SK-N-SH (cell line): Measurements from ENCODE around the gene SLC52A3. TPM values are rescaled to one million over a fixed set of nuclear protein-coding genes. Genes with fewer than 3 reads are reported as not detected.
"Not testable (repeated sequence)": the region's sequence is repeated elsewhere in the genome, so short reads cannot be mapped to it uniquely, and the experiment has no call there.

ENCODE experiments used
- CTCF ChIA-PET: fragments of 300-600, 350-600 bp; formaldehyde crosslinking; extraction: SDS; loops from one replicate; lab custom pipeline; 2021; lab: Yijun Ruan, JAX
- POLR2A ChIA-PET: fragments of 350-600 bp; sonication (Branson Sonifier 250); formaldehyde crosslinking; extraction: SDS; loops from one replicate; lab custom pipeline; 2020; ENCODE audit warnings: antibody characterized with exemption, inconsistent platforms; lab: Yijun Ruan, JAX
- DNase-seq: peaks from one replicate; pipeline ENCODE4 v3.0.0; 2012
- H2AFZ ChIP-seq: fragments of 200-600 bp; sonication (generic); 2 replicates; pipeline ENCODE4 v1.8.1; 2016; ENCODE audit warnings: antibody characterized with exemption, mild to moderate bottlenecking, low read depth
- H3F3A ChIP-seq: fragments of 200-600 bp; sonication (generic); replicated peaks from 2 replicates; pipeline ENCODE3; 2016; ENCODE audit warnings: antibody characterized with exemption, mild to moderate bottlenecking; ENCODE audit not compliant: insufficient read depth
- H3K27ac ChIP-seq, 2 experiments: fragments of 200-500 bp in 1 of 2; fragments of 200-600 bp in 1 of 2; sonication (Bioruptor generic) in 1 of 2; sonication (generic), shearing (Covaris generic) in 1 of 2; 2 replicates each; pipeline versions ENCODE4 v1.5.1 to v1.6.1; 2014 to 2016; ENCODE audit warnings: low read depth in 2 of 2, inconsistent platforms in 1 of 2, low read length in 1 of 2, mild to moderate bottlenecking in 1 of 2, mixed read lengths in 1 of 2
- H3K27me3 ChIP-seq: fragments of 200-600 bp; sonication (generic), shearing (Covaris generic); 2 replicates; pipeline ENCODE4 v1.6.1; 2016; ENCODE audit warnings: mixed run types; ENCODE audit not compliant: insufficient read depth
- H3K36me3 ChIP-seq, 2 experiments: fragments of 200-500 bp in 1 of 2; fragments of 200-600 bp in 1 of 2; sonication (Bioruptor generic) in 1 of 2; sonication (generic) in 1 of 2; replicated peaks in 1 of 2; 2 replicates each; pipeline versions ENCODE3 to v1.5.1; 2014 to 2016; ENCODE audit warnings: low read length in 1 of 2, mild to moderate bottlenecking in 1 of 2; ENCODE audit not compliant: insufficient read depth in 2 of 2, control insufficient read depth in 1 of 2
- H3K4me1 ChIP-seq, 2 experiments: fragments of 200-500 bp in 1 of 2; fragments of 200-600 bp in 1 of 2; sonication (Bioruptor generic) in 1 of 2; sonication (generic), shearing (Covaris generic) in 1 of 2; 2 replicates each; pipeline versions ENCODE4 v1.5.1 to v1.6.1; 2014 to 2016; ENCODE audit warnings: low read depth in 1 of 2, low read length in 1 of 2, mixed run types in 1 of 2; ENCODE audit not compliant: insufficient read depth in 2 of 2, control insufficient read depth in 1 of 2
- H3K4me2 ChIP-seq: fragments of 200-600 bp; sonication (generic), shearing (Covaris generic); 2 replicates; pipeline ENCODE4 v1.6.1; 2017; ENCODE audit warnings: mixed run types
- H3K4me3 ChIP-seq, 2 experiments: fragments of 200-500 bp in 1 of 2; fragments of 200-600 bp in 1 of 2; sonication (Bioruptor generic) in 1 of 2; sonication (generic), shearing (Covaris generic) in 1 of 2; 2 replicates each; pipeline versions ENCODE4 v1.5.1 to v1.8.1; 2014 to 2016; ENCODE audit warnings: low read depth in 2 of 2, inconsistent platforms in 1 of 2, low read length in 1 of 2, mild to moderate bottlenecking in 1 of 2, mixed read lengths in 1 of 2, moderate library complexity in 1 of 2
- H3K79me2 ChIP-seq: fragments of 200-600 bp; sonication (generic); 2 replicates; pipeline ENCODE4 v1.8.1; 2017; ENCODE audit warnings: mild to moderate bottlenecking; ENCODE audit not compliant: insufficient read depth
- H3K9ac ChIP-seq: fragments of 200-600 bp; sonication (generic); 2 replicates; pipeline ENCODE4 v1.6.1; 2017; ENCODE audit warnings: mixed run types
- H3K9me2 ChIP-seq: fragments of 200-600 bp; sonication (generic); 2 replicates; pipeline ENCODE4 v1.6.1; 2017; ENCODE audit warnings: mixed run types
- H3K9me3 ChIP-seq: fragments of 200-600 bp; sonication (generic); 2 replicates; pipeline ENCODE4 v1.6.1; 2017; ENCODE audit warnings: mixed run types, mild to moderate bottlenecking, moderate library complexity
- H4K20me1 ChIP-seq: fragments of 200-600 bp; sonication (generic); 2 replicates; pipeline ENCODE4 v1.6.1; 2017; ENCODE audit warnings: mild to moderate bottlenecking, mixed run types; ENCODE audit not compliant: insufficient read depth
- FOSL2 ChIP-seq: IDR thresholded peaks from 2 replicates; pipeline ENCODE4 v1.4.0; 2012; ENCODE audit warnings: low read depth, mild to moderate bottlenecking, moderate library complexity, borderline replicate concordance
- GATA2 ChIP-seq: sonication (generic); formaldehyde crosslinking; IDR thresholded peaks from 2 replicates; pipeline ENCODE4 v1.5.0; 2020; ENCODE audit warnings: mild to moderate bottlenecking, missing genetic modification reagents
- NFIC ChIP-seq: IDR thresholded peaks from 2 replicates; pipeline ENCODE4 v1.4.0; 2012; ENCODE audit warnings: borderline replicate concordance
- NRF1 ChIP-seq: IDR thresholded peaks from 2 replicates; pipeline ENCODE4 v1.6.1; 2012; ENCODE audit warnings: low read depth, mild to moderate bottlenecking, low read length
- PBX3 ChIP-seq: IDR thresholded peaks from 2 replicates; pipeline ENCODE4; 2012
- RXRA ChIP-seq: IDR thresholded peaks from 2 replicates; pipeline ENCODE4 v1.4.0; 2012; ENCODE audit warnings: low read depth, mild to moderate bottlenecking, borderline replicate concordance
- TEAD4 ChIP-seq: IDR thresholded peaks from 2 replicates; pipeline ENCODE4 v1.4.0; 2012; ENCODE audit warnings: mild to moderate bottlenecking, borderline replicate concordance; ENCODE audit not compliant: insufficient read depth
- USF2 ChIP-seq: fragments of 150-350 bp; IDR thresholded peaks from 2 replicates; pipeline ENCODE4 v1.6.1; 2017; ENCODE audit warnings: antibody characterized with exemption, low read length, low read depth, borderline replicate concordance
- YY1 ChIP-seq: IDR thresholded peaks from 2 replicates; pipeline ENCODE4 v1.4.0; 2012; ENCODE audit warnings: low read depth, mild to moderate bottlenecking
- WGBS: methylation state at CpG from one replicate; pipeline ENCODE4 v1.1.6; 2017; ENCODE audit warnings: low lambda C conversion rate; 5-methylcytosine and 5-hydroxymethylcytosine counted together
- polyA plus RNA-seq, 3 experiments: library from polyadenylated mRNA; depleted of rRNA; stranded (reverse); fragments of >200 nt; gene quantifications; 2 replicates each; pipeline ENCODE4 v1.2.3, GENCODE V29; 2012

The SLC52A3 gene
- polyA plus RNA-seq, 1 of the 3 experiments (the other 2 are of a cell fraction): not detected

GRCh38 chr20:801678-802077 lies 33.4 kb upstream of the SLC52A3 start:
- no peaks in the 10 kb centered on the region for H3K79me2 ChIP-seq

GRCh38 chr20:800026-800425 lies 31.7 kb upstream of the SLC52A3 start:
- POLR2A ChIA-PET, H3K27me3 ChIP-seq, CTCF ChIA-PET, H3K79me2 ChIP-seq, DNase-seq, H3K36me3 ChIP-seq, H4K20me1 ChIP-seq, H3K4me1 ChIP-seq, H3K4me3 ChIP-seq, H3K9ac ChIP-seq, H3K9me3 ChIP-seq, H2AFZ ChIP-seq, H3K9me2 ChIP-seq, H3K27ac ChIP-seq, H3F3A ChIP-seq, H3K4me2 ChIP-seq: not testable (repeated sequence)
- WGBS: 36% methylated on average over 7 of the region's 7 CpGs

More at GRCh38 chr20:801678-802077, 33.4 kb upstream of the SLC52A3 start:
- no peak for TF ChIP-seq YY1
- TF ChIP-seq FOSL2: no peak
- TF ChIP-seq GATA2 (CRISPR knock-in tag): no peak
- TF ChIP-seq NRF1: no peak
- no peak for TF ChIP-seq USF2
- no peak for TF ChIP-seq NFIC
- TF ChIP-seq RXRA: no peak
- TF ChIP-seq PBX3: no peak
- TF ChIP-seq TEAD4: no peak
- Histone ChIP-seq H2AFZ (no peak overlapping the region), H3K9me3 (peaks cover 7% of the 10 kb centered on the region), H3K27ac (no peak overlapping the region), H3K9me2 (no peaks in the 10 kb centered on the region), H3K4me2 (no peak overlapping the region), H4K20me1 (no peaks in the 10 kb centered on the region), H3K27me3 (no peaks in the 10 kb centered on the region; the same call in 1 of the 2 replicates), H3K9ac (no peak overlapping the region), H3K4me3 (no peak overlapping the region), H3K36me3 (no peaks in the 10 kb centered on the region), H3K4me1 (no peaks in the 10 kb centered on the region), H3F3A (no peaks in the 10 kb centered on the region)
- 42% methylated on average over 3 of the region's 3 CpGs for WGBS
- no peak for DNase-seq
- CTCF ChIA-PET: interaction anchor here (1.1 to 3.5 kb wide), 3 partner anchors 15 to 161 kb away, joined by 3 to 26 read pairs (median 5); no protein-coding TSS in a partner anchor
- POLR2A ChIA-PET: no interaction called here

GRCh38 chr20:798746-799145 lies 30.4 kb upstream of the SLC52A3 start:
- H3K9me3 ChIP-seq, H3K4me3 ChIP-seq, H3K79me2 ChIP-seq, POLR2A ChIA-PET, H3F3A ChIP-seq, H3K27ac ChIP-seq, H4K20me1 ChIP-seq, DNase-seq, H3K4me1 ChIP-seq, H2AFZ ChIP-seq, H3K4me2 ChIP-seq, H3K9me2 ChIP-seq, H3K27me3 ChIP-seq, H3K9ac ChIP-seq, H3K36me3 ChIP-seq: not testable (repeated sequence)
- WGBS: 40% methylated on average over 5 of the region's 5 CpGs
- CTCF ChIA-PET: interaction anchor here (0.7 to 1.1 kb wide), 3 partner anchors 17 to 415 kb away, joined by 3 to 4 read pairs (median 3); no protein-coding TSS in a partner anchor
